HFF-Myc (cell line): ENCODE data around the gene TMEM135.
"Not testable (repeated sequence)": the region's sequence is repeated elsewhere in the genome, so short reads cannot be mapped to it uniquely, and the experiment has no call there.

ENCODE experiments used
- DNase-seq: peaks from one replicate; pipeline ENCODE4 v3.0.0-alpha.2; 2011; ENCODE audit warnings: low read depth; ENCODE audit errors: extremely low read depth
- H3K4me3 ChIP-seq: replicated peaks from 2 replicates; pipeline ENCODE4 v1.5.1; 2011; ENCODE audit warnings: low read depth, mild to moderate bottlenecking, control low read depth, low read length
- TF ChIP-seq, protein P1 (sequence below): IDR thresholded peaks from 2 replicates; pipeline ENCODE4 v1.5.1; 2012; ENCODE audit warnings: mild to moderate bottlenecking, low read depth, low read length, control low read depth; ENCODE audit errors: missing control alignments

The TMEM135 gene

DNA sequence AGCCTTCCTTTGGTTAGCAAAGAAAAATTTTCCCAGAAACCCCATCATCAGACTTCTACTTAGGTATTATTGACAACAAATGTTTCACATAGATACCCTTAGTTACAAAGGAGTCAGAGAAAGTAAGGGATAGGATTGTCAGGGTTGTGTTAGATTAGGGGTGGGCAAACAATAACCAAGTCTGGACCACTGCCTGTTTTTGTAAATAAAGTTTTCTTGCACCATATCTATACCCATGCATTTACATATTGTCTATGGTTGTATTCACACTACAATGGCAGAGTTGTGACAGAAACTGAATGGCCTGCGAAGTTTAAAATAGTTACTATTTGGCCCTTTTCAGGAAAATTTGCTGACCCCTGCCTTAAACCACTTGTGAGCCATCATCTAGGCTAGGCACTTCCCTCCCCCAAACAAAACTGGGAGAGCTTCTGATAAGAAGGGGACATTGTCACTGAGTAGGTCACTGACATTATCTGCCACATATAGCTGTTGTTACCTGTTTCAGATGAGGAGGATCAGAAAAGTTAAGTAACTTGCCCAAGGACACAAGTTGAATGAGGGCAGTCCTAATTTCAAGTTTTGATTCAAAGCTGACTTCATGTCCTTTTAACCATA, 40.7 kb upstream of the TMEM135 start:
- H3K4me3 ChIP-seq, result no peak overlapping the region
- TF ChIP-seq, protein P1, sequence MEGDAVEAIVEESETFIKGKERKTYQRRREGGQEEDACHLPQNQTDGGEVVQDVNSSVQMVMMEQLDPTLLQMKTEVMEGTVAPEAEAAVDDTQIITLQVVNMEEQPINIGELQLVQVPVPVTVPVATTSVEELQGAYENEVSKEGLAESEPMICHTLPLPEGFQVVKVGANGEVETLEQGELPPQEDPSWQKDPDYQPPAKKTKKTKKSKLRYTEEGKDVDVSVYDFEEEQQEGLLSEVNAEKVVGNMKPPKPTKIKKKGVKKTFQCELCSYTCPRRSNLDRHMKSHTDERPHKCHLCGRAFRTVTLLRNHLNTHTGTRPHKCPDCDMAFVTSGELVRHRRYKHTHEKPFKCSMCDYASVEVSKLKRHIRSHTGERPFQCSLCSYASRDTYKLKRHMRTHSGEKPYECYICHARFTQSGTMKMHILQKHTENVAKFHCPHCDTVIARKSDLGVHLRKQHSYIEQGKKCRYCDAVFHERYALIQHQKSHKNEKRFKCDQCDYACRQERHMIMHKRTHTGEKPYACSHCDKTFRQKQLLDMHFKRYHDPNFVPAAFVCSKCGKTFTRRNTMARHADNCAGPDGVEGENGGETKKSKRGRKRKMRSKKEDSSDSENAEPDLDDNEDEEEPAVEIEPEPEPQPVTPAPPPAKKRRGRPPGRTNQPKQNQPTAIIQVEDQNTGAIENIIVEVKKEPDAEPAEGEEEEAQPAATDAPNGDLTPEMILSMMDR, result no peak
- no peak for DNase-seq

DNA sequence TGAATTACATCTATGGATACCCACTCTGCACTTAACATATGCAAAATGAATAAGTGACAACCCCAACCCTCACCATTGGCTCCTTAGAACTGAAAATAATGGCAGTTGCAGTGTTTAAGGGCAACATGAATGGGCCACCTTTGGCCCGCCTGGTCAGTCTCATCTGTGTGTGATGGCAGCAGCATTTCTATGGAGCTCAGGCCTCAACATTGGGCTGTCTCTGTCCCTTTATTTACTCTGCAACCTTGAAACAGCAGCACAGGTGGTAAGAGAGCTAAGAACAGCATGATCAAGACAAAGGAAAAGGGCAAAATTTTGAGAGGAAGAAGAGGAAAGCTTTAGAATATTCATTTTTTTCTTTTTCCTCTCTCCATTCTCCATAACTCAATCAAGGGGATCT, 38.3 kb upstream of the TMEM135 start:
- no peak for DNase-seq
- TF ChIP-seq, protein P1, result no peak
- no peak overlapping the region for H3K4me3 ChIP-seq

DNA sequence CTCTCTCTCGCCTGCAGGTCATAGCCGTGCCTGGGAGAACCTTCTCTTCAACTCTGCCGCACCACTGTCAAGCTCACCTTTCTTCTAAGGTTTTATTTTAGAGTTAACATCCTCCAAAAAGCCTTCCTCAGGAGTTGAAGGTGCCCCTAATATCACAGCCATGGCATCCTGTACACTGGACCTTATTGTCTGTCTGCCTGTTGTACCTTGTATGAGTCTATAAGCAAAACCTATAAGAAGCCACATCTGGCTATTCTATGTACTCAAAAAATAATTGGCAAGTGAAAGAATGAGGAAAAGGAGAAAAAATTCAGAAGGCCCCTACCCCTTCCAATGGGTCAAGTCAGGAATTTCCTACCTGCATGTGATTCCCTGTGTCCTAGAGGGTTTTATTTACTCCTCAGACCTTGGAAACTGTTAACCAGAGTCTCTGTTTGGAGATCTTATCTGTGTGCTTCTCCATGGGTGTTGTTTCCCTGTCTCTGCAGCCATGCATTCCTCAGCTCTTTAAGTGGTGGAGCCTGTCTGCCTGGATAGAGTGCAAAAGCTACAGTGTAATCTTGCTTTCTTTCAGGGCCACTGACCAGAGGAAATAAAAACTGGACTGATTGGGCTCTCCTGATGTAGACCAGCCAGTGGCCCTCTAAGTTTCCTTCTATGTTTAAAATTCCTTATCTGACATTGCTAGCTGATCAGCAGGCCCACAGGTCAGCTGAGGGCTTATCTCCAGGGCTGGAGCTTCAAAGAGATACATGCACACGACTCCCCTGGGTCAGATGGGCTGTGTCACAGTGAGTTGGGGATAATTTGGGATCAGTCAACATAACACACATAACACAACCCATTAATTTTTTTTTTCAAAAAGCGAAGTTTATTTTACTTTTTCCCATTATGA, 37.6 kb upstream of the TMEM135 start:
- DNase-seq, result no peak
- TF ChIP-seq, protein P1, result no peak
- no peak overlapping the region for H3K4me3 ChIP-seq

DNA sequence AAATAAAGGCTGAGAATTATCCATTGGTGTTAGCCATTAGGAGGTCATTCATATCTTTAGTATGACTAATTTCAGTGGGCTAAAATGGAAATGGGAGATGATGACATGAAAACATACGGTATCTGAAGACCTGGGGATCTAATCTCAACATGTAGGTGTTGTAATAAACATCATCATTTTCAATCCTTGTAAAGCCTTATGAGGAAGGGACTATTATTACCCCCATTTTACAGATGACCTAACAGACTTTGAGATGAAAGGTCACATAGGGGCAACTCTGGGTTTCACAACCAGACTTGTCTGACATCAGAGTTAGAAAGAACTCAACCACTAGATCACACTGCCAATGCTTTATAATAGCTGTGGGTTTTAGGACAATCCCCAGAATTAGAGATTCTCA, 34.8 kb upstream of the TMEM135 start:
- no peak for DNase-seq
- TF ChIP-seq, protein P1, result no peak
- no peak overlapping the region for H3K4me3 ChIP-seq

DNA sequence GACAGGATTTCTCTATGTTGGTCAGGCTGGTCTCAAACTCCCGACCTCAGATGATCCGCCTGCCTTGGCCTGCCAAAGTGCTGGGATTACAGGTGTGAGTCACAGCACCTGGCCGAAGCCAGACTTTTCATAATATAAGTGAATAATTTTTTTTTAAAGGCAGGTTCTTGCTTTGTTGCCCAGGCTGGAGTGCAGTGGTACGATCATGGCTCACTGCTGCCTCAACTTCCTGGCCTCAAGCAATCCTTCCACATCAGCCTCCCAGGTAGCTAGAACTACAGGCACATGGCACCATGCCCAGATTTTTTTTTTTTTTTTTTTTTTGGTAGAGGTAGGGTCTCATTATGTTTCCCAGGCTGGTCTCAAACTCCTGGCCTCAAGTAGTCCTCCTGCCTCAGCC, 33.5 kb upstream of the TMEM135 start:
- DNase-seq, H3K4me3 ChIP-seq: not testable (repeated sequence)

DNA sequence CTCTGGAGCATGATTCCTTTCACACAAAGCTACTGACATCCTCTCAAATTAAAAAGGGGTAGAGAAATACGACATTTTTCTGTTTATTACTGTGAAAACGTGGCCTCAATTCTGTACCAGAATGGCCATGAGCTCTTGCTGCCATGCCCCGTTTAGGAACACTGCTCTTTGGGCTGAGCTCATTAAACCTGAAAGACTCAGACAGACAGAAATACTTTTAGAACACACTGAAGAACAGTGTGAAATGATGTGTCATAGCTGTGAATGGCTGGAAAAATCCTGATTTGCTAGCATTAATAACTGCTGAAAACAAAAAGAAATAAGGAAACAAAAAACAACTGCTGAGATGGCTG, 32.2 kb upstream of the TMEM135 start:
- no peak overlapping the region for H3K4me3 ChIP-seq
- TF ChIP-seq, protein P1, result no peak
- DNase-seq, result no peak

DNA sequence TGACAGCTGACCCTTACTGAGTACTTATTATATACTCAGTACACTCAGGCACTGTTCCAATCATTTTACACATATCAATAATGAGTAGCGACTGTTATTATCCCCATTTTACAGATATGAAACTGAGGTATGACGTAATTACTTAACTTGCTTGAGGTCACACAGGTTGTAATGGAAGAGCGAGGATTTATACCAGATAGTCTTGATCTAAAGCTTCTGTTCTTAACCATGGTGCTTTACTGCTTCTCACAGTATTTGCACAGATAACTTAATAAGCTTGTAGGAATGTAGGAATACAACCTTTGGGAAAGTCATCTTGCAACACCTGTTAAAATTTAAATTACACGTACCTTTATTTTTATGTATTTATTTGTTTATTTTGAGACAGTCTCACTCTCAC, 31.7 kb upstream of the TMEM135 start:
- DNase-seq, result no peak
- H3K4me3 ChIP-seq, result no peak overlapping the region
- TF ChIP-seq, protein P1, result no peak
